ENCODE data around the gene CD300LD. TPM values are rescaled to one million over a fixed set of nuclear protein-coding genes. Genes with fewer than 3 reads are reported as not detected.

The CD300LD gene
- polyA plus RNA-seq, 3 donors = 0.33 to 0.50 (median 0.41) TPM

DNA sequence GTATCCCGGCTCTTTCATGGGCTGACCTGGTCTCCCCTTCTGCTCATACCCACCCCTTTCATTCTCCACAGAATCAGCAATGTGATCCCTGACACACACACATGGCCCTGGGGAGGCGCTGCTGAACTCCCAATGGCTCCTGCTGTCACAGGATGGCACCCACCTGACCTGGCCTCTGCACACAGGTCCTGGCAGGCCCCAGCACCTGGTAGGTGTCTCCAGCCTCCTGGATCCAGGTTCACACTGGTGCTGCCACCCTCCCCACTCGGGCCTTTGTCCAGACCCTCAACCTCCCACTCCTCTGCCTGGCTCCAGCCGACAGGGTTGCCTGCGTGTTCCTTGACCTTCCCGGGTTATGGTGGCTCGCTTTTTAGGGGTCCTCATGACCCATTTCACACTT lies 44.8 kb downstream of the CD300LD start:
- WGBS (ENCODE audit: insufficient coverage) = 87% methylated on average over 6 of the region's 7 CpGs
- H3K4me1 Mint-ChIP-seq = peaks cover 66% of the 10 kb centered on the region

DNA sequence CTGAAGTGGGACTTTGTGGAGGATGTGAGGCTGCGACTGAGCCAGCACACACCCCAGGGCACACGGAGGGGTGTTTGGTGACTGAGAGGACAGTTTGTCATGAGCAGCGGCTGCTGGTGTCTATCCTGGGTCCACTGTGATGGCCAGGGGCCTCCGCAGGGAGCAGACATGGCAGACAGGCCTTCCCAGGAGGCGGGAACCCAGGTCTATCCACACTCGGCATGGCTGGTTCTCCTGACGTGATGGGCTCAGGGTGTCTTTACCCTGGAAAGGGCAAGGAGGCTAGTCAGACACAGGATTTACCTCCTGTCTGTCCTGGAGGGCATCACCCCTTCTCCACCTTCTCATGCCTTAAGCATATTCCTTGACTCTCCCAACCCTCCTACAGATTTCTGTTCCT lies 45.5 kb downstream of the CD300LD start:
- Histone ChIP-seq H4K20me1 (ENCODE audit: insufficient read depth, low read length) (peaks cover 36% of the 10 kb centered on the region), H3K4me2 (replicated peaks; ENCODE audit: extremely low read depth, low read length, poor library complexity, severe bottlenecking) (no peak overlapping the region), H2AFZ (ENCODE audit: insufficient read depth, low read depth, low read length, poor library complexity, severe bottlenecking) (peak overlapping the region; percentile 38), H3K4me1 (ENCODE audit: control insufficient read depth in 1 of 2, insufficient read depth in 2 of 2, low read length in 2 of 2) (peaks cover 62 to 73% of the 10 kb centered on the region in 2 donors), H3K27me3 (ENCODE audit: control insufficient read depth in 2 of 2, insufficient read depth in 2 of 2, low read length in 2 of 2) (no peaks in the 10 kb centered on the region), H3K4me3 (replicated peaks in 1 of 3; ENCODE audit: low read depth in 2 of 3, low read length in 3 of 3) (peak overlapping the region in 1 of 3 experiments; percentile 89), H3K9me3 (replicated peaks in 1 of 2; ENCODE audit: control insufficient read depth in 1 of 2, insufficient read depth in 1 of 2, low read length in 2 of 2) (no peaks in the 10 kb centered on the region), H3K27ac (ENCODE audit: low read depth in 1 of 2, low read length in 2 of 2) (peak overlapping the region; percentile 93 to 98), H3K79me2 (ENCODE audit: insufficient read depth, low read length) (peaks cover 38% of the 10 kb centered on the region), H3K9ac (ENCODE audit: insufficient read depth, low read length, poor library complexity, severe bottlenecking) (peak overlapping the region; percentile 96), H3K36me3 (replicated peaks in 1 of 2; ENCODE audit: control insufficient read depth in 1 of 2, insufficient read depth in 2 of 2, low read length in 2 of 2) (peaks cover 26 to 30% of the 10 kb centered on the region in 2 donors)
- peaks cover 41% of the 10 kb centered on the region in 2 donors for H3K36me3 Mint-ChIP-seq
- H3K9me3 Mint-ChIP-seq = peaks cover 0 to 2% (median 0%) of the 10 kb centered on the region in 7 donors
- H3K27ac Mint-ChIP-seq = peak overlapping the region; percentile 90 to 98 (median 95)
- H3K4me3 Mint-ChIP-seq = peak overlapping the region in 1 of 2 donors; percentile 22
- intact Hi-C loops (cut with micrococcal nuclease) = no loop called here
- DNase-seq = no peak
- peaks cover 66% of the 10 kb centered on the region for H3K4me1 Mint-ChIP-seq
- WGBS (ENCODE audit: insufficient coverage) = 95% methylated on average over 7 of the region's 7 CpGs
- H3K27me3 Mint-ChIP-seq (ENCODE audit: low read depth in 3 of 3) = peaks cover 0 to 3% (median 0%) of the 10 kb centered on the region in 3 donors
- TF ChIP-seq, protein P1, sequence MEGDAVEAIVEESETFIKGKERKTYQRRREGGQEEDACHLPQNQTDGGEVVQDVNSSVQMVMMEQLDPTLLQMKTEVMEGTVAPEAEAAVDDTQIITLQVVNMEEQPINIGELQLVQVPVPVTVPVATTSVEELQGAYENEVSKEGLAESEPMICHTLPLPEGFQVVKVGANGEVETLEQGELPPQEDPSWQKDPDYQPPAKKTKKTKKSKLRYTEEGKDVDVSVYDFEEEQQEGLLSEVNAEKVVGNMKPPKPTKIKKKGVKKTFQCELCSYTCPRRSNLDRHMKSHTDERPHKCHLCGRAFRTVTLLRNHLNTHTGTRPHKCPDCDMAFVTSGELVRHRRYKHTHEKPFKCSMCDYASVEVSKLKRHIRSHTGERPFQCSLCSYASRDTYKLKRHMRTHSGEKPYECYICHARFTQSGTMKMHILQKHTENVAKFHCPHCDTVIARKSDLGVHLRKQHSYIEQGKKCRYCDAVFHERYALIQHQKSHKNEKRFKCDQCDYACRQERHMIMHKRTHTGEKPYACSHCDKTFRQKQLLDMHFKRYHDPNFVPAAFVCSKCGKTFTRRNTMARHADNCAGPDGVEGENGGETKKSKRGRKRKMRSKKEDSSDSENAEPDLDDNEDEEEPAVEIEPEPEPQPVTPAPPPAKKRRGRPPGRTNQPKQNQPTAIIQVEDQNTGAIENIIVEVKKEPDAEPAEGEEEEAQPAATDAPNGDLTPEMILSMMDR (IDR thresholded peaks at IDR 0.05) = no peak

More for the DNA sequence above, 44.8 kb downstream of the CD300LD start:
- Mint-ChIP-seq H3K4me3 (peak overlapping the region; percentile 16), H3K27ac (peak overlapping the region; percentile 90 to 98 (median 94)), H3K9me3 (peaks cover 0 to 2% (median 0%) of the 10 kb centered on the region in 7 donors), H3K36me3 (peaks cover 34% of the 10 kb centered on the region in 2 donors), H3K27me3 (ENCODE audit: low read depth in 3 of 3) (peaks cover 0 to 3% (median 0%) of the 10 kb centered on the region in 3 donors)
- H3K4me1 ChIP-seq (ENCODE audit: control insufficient read depth in 1 of 2, insufficient read depth in 2 of 2, low read length in 2 of 2) = peaks cover 67 to 79% of the 10 kb centered on the region in 2 donors
- H3K36me3 ChIP-seq (replicated peaks in 1 of 2; ENCODE audit: control insufficient read depth in 1 of 2, insufficient read depth in 2 of 2, low read length in 2 of 2) = peaks cover 19 to 23% of the 10 kb centered on the region in 2 donors
- H4K20me1 ChIP-seq (ENCODE audit: insufficient read depth, low read length) = peaks cover 29% of the 10 kb centered on the region
- H2AFZ ChIP-seq (ENCODE audit: insufficient read depth, low read depth, low read length, poor library complexity, severe bottlenecking) = no peak overlapping the region
- H3K4me2 ChIP-seq (replicated peaks; ENCODE audit: extremely low read depth, low read length, poor library complexity, severe bottlenecking) = no peak overlapping the region
- H3K27me3 ChIP-seq (ENCODE audit: control insufficient read depth in 2 of 2, insufficient read depth in 2 of 2, low read length in 2 of 2) = no peaks in the 10 kb centered on the region
- no peak overlapping the region for H3K4me3 ChIP-seq (replicated peaks in 1 of 3; ENCODE audit: low read depth in 2 of 3, low read length in 3 of 3)
- no peak for DNase-seq
- H3K9ac ChIP-seq (ENCODE audit: insufficient read depth, low read length, poor library complexity, severe bottlenecking) = no peak overlapping the region
- TF ChIP-seq, protein P1 (IDR thresholded peaks at IDR 0.05) = no peak
- no peaks in the 10 kb centered on the region for H3K9me3 ChIP-seq (replicated peaks in 1 of 2; ENCODE audit: control insufficient read depth in 1 of 2, insufficient read depth in 1 of 2, low read length in 2 of 2)
- intact Hi-C loops (cut with micrococcal nuclease) = no loop called here
- peaks cover 32% of the 10 kb centered on the region for H3K79me2 ChIP-seq (ENCODE audit: insufficient read depth, low read length)
- peak overlapping the region in 1 of 2 donors; percentile 98 for H3K27ac ChIP-seq (ENCODE audit: low read depth in 1 of 2, low read length in 2 of 2)
